ENCODE measurements around the gene PRKAG2.
A peak's percentile ranks its signal among the peaks of the same experiment; 100 is the strongest.

Gene PRKAG2

DNA sequence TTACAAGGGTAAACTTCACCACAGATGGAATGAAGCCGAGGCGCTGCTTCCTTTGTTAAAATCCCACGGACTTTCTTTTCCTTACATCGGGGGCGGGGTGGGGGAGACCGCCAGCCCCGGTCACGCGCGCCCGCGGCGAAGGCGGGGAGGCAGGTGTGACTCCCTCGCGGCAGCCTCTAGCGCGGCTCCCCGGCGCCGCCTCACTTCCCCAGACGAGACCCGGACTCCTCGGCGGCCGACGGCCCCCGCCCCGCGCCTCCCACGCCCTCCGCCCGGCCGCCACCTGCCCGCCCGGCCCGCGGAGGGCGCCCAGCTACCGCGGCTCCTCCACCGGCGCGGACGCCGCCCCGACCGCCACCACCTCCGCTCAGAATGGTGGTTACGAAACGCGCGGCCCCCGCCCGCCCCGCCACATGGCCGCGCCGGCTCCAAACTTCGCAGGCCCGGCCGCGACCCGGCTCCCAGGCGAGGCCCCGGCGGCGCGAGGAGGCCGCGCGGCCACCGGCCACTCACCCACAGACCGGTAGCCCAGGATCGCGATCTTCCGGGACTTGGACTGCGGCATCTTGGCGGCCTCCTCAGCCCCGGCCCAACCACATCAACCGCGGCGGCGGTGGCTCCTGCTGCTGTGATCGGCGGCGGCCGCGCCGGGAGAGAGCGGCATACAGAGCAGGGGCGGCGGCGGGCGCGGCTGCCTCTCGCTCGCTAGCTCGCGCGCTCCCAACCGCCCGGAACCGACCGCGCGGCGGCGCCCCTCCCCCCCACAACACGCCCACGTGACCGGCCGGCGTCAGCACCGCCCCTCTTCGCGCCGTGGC is 357.8 kb downstream of the PRKAG2 start:
- TF ChIP-seq CTCF (IDR thresholded peaks at IDR 0.05; ENCODE audit: control extremely low read depth, extremely low read depth, low read depth, missing control alignments), result peak; percentile 46
- CTCF ChIA-PET, result interaction anchor here (1.0 to 2.2 kb wide), 3 partner anchors 21 to 113 kb away, joined by 3 to 6 read pairs (median 5); no protein-coding TSS in a partner anchor
- peak; percentile 62 for DNase-seq (ENCODE audit: extremely low spot score)
- POLR2A ChIA-PET, result interaction anchor here (1.6 kb wide), 1 partner anchor 19 kb away, joined by 5 read pairs; no protein-coding TSS in a partner anchor

DNA sequence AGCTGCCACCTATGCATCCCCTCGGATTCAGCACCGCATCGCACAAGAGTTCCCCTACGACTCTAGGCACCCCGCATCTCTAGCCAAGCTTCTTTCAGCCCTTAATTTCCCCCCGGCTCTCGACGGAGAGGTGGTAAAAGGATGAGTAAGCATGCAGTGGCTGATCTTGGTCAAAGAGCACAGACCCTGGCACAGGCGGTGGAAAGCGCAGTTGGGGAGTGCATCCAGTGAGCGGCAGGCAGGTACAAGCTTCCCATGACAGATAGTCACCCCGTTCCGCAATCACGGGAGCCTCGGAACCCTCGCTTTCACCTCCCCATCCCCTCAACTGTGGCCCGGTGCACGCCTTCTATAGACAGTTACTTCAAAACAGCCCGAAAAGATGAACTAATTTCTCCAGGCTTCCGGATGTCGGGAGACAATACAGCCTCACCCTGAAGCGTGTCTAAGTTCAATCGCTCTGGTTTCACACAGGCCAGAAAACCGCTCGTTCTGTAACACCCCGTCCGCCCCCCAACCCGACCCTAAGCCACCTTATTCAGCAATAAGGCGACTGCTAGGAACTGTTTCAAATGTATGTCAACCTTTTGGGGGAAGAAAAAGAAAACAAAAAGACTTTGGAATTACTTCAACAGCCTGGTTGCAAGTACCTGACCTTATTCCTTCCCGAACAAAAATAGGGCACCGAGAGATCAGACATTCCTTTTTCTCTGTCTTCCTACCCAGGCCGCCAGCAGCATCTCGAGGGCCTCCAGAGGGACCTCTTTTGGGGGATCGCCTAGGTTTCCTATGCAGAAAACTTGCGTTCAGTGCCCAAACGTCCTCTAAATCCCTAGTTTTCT is 358.6 kb downstream of the PRKAG2 start:
- POLR2A ChIA-PET, result interaction anchor here (0.6 to 0.7 kb wide), 6 partner anchors 10 to 873 kb away, joined by 3 to 7 read pairs (median 4); no protein-coding TSS in a partner anchor
- DNase-seq (ENCODE audit: extremely low spot score), result no peak
- CTCF ChIA-PET, result interaction anchor here (0.8 to 2.6 kb wide), 5 partner anchors 10 to 241 kb away, joined by 3 to 8 read pairs (median 6); no protein-coding TSS in a partner anchor

DNA sequence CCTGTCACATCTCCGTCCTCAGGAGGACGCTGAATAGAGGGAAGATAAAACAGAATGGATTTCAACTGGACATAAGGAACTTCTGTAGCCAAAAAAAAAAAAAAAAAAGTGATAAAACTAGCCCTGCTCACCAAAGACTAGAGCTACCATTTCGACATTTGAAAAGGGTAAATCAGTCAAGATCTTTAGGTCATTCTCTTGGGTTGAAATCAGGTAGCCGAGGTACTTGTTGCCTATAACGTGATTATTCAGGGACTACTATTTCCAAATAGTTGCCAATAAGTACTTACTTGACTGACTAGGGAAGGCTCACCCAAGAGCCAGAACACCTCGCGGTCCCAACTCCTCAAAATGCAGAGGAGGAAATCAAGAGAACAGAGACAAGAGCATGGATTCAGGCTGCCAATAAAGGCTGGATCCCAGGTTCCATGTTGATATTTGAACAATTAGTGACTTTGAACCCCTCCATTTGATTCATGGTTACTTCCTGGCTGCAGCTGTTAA is 359.3 kb downstream of the PRKAG2 start:
- no peak for DNase-seq (ENCODE audit: extremely low spot score)
- TF ChIP-seq CTCF (IDR thresholded peaks at IDR 0.05; ENCODE audit: control extremely low read depth, extremely low read depth, low read depth, missing control alignments), result no peak
- ChIA-PET POLR2A (interaction anchor here (0.6 to 0.7 kb wide), 6 partner anchors 10 to 873 kb away, joined by 3 to 7 read pairs (median 4); no protein-coding TSS in a partner anchor), CTCF (interaction anchor here (0.8 to 2.6 kb wide), 4 partner anchors 9 to 241 kb away, joined by 3 to 8 read pairs (median 6); no protein-coding TSS in a partner anchor)

More for the DNA sequence above, 358.6 kb downstream of the PRKAG2 start:
- TF ChIP-seq CTCF (IDR thresholded peaks at IDR 0.05; ENCODE audit: control extremely low read depth, extremely low read depth, low read depth, missing control alignments), result no peak

DNA sequence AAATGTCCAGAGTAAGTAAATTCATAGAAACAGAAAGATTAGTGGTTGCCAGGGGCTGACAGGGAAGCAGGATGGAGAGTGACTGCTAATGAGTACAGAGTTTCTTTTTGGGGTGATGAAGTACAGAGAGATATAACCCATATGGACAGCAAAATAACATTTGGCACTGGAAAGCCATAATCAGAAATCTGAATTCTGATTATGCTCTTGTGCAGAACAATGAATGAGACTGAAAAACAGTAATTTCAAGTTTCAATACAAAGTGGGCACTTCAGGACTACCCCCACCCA is 361.7 kb downstream of the PRKAG2 start:
- CTCF ChIA-PET, result interaction anchor here (1.3 kb wide), 1 partner anchor 117 kb away, joined by 3 read pairs; no protein-coding TSS in a partner anchor
- POLR2A ChIA-PET, result no interaction called here
- no peak for DNase-seq (ENCODE audit: extremely low spot score)
- no peak for TF ChIP-seq CTCF (IDR thresholded peaks at IDR 0.05; ENCODE audit: control extremely low read depth, extremely low read depth, low read depth, missing control alignments)

DNA sequence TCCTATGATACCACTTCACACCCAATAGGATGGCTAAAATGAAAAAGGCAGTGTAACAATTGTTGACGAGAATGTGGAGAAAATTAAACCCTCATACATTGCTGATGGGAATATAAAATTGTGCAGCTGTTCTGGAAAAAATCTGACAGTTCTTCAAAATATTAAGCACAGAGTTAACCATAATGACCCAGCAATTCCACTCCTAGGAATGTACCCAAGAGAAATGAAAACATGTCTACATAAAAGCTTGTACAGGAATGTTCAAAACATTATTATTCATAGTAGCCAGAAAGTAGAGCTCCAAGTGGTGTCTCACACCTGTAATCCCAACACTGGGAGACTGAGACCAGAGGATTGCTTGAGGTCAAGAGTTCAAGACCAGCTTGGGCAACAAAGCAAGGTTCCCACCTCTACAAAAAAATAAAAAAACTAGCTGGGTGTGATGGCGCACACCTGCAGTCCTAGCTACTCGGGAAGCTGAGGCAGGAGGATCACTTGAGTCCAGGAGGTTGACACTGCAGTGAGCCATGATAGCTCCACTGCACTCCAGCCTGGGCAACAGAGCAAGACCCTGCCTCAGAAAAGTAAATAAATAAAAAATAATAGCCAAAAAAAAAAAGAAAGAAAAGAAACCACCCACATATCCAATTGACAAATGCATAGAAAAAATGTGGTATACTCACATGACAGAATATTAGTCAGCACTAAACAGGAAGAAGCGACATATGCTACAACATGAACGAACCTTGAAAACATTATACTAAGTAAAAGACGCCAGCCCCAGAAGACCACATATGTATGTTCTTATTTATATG is 362.2 kb downstream of the PRKAG2 start:
- CTCF ChIA-PET, result interaction anchor here (0.7 to 1.3 kb wide), 3 partner anchors 10 to 67 kb away, joined by 3 read pairs; no protein-coding TSS in a partner anchor

More for the DNA sequence above, 362.2 kb downstream of the PRKAG2 start:
- no peak for TF ChIP-seq CTCF (IDR thresholded peaks at IDR 0.05; ENCODE audit: control extremely low read depth, extremely low read depth, low read depth, missing control alignments)
- POLR2A ChIA-PET, result no interaction called here
- no peak for DNase-seq (ENCODE audit: extremely low spot score)
